NCI-H446 (cell line): ENCODE measurements around the gene RAB11B.
"Not testable (repeated sequence)": the region's sequence is repeated elsewhere in the genome, so short reads cannot be mapped to it uniquely, and the experiment has no call there.

Experiments
- DNase-seq, 2 experiments: peaks; one replicate each; lab custom pipeline; 2025; lab: John Stamatoyannopoulos, UW

The RAB11B gene

GRCh38 chr19:8429044-8429443, 38.9 kb downstream of the RAB11B start:
- no peak for DNase-seq

GRCh38 chr19:8429826-8430225, 39.7 kb downstream of the RAB11B start:
- no peak for DNase-seq

- no peak for DNase-seq
These were observed 40.5 kb downstream of the RAB11B start for GRCh38 chr19:8430650-8431049.

- DNase-seq, result no peak
These were observed 48.1 kb downstream of the RAB11B start for GRCh38 chr19:8438236-8438635.

GRCh38 chr19:8441725-8442544, 51.8 kb downstream of the RAB11B start:
- DNase-seq, result no peak

- not testable (repeated sequence) for DNase-seq
These were observed 54.0 kb downstream of the RAB11B start for GRCh38 chr19:8444140-8444676.

- peak; percentile 93 to 99 for DNase-seq
These were observed 54.7 kb downstream of the RAB11B start, which contains the start of gene HNRNPM for GRCh38 chr19:8444677-8445487. HNRNPM (plus strand) TSS chr19:8444975; CDS start chr19:8444999, 24 bp downstream.

- peak in 1 of 2 experiments; percentile 35 for DNase-seq
These were observed 55.4 kb downstream of the RAB11B start for GRCh38 chr19:8445488-8446001.

GRCh38 chr19:8446061-8446709, 56.0 kb downstream of the RAB11B start:
- DNase-seq, result no peak

- DNase-seq, result no peak
These were observed 59.7 kb downstream of the RAB11B start for GRCh38 chr19:8449830-8450229.

GRCh38 chr19:8451377-8451776, 61.2 kb downstream of the RAB11B start:
- no peak for DNase-seq

GRCh38 chr19:8451885-8452284, 61.7 kb downstream of the RAB11B start:
- DNase-seq, result no peak

GRCh38 chr19:8452446-8453123, 62.4 kb downstream of the RAB11B start:
- DNase-seq, result no peak

GRCh38 chr19:8453616-8454015, 63.5 kb downstream of the RAB11B start:
- no peak for DNase-seq
